Neuronal stem cell (in vitro differentiated cells): ENCODE results near the gene PHKB.

Experiments
- DNase-seq: peaks from one replicate; pipeline ENCODE4 v3.0.0-alpha.2; 2013; ENCODE audit warnings: low spot score
- H2AFZ ChIP-seq: one replicate; pipeline ENCODE4 v1.6.1; 2013; ENCODE audit warnings: mild to moderate bottlenecking, low read length, inconsistent platforms
- H2AK5ac ChIP-seq: 2 replicates; pipeline ENCODE4 v1.6.1; 2013; ENCODE audit warnings: low read depth, mild to moderate bottlenecking, inconsistent platforms, low read length, moderate library complexity, mixed read lengths
- H2BK120ac ChIP-seq: 2 replicates; pipeline ENCODE4 v1.6.1; 2013; ENCODE audit warnings: low read depth, mild to moderate bottlenecking, inconsistent platforms, low read length, moderate library complexity, mixed read lengths
- H2BK12ac ChIP-seq: one replicate; pipeline ENCODE4 v1.6.1; 2013; ENCODE audit warnings: low read length, inconsistent platforms
- H2BK15ac ChIP-seq: 2 replicates; pipeline ENCODE4 v1.6.1; 2013; ENCODE audit warnings: mild to moderate bottlenecking, low read length, inconsistent platforms, mixed read lengths
- H2BK5ac ChIP-seq: one replicate; pipeline ENCODE4 v1.6.1; 2013; ENCODE audit warnings: inconsistent platforms, mild to moderate bottlenecking, low read length, moderate library complexity
- H3K14ac ChIP-seq: one replicate; pipeline ENCODE4 v1.6.1; 2013; ENCODE audit warnings: low read length, inconsistent platforms
- H3K18ac ChIP-seq: 2 replicates; pipeline ENCODE4 v1.6.1; 2013; ENCODE audit warnings: low read length, inconsistent platforms
- H3K23ac ChIP-seq: 2 replicates; pipeline ENCODE4 v1.6.1; 2013; ENCODE audit warnings: low read depth, mild to moderate bottlenecking, mixed read lengths, low read length, inconsistent platforms; ENCODE audit not compliant: poor library complexity
- H3K27ac ChIP-seq: replicated peaks from 3 replicates; pipeline ENCODE4 v1.5.1; 2013; ENCODE audit warnings: low read length, inconsistent platforms
- H3K27me3 ChIP-seq, 3 experiments: 2 replicates each; pipeline ENCODE4 v1.6.1; 2013; ENCODE audit warnings: low read length in 3 of 3, mild to moderate bottlenecking in 2 of 3, inconsistent platforms in 1 of 3, low read depth in 1 of 3, mixed read lengths in 1 of 3, moderate library complexity in 1 of 3; ENCODE audit not compliant: control insufficient read depth in 3 of 3, insufficient read depth in 3 of 3
- H3K36me3 ChIP-seq, 2 donors: replicated peaks in 1 of 2; 2 replicates each; pipeline ENCODE4 v1.6.1; 2013; ENCODE audit warnings: low read length in 2 of 2; ENCODE audit not compliant: control insufficient read depth in 2 of 2, insufficient read depth in 2 of 2
- H3K4ac ChIP-seq: 2 replicates; pipeline ENCODE4 v1.6.1; 2013; ENCODE audit warnings: inconsistent platforms, mild to moderate bottlenecking, low read length, moderate library complexity
- H3K4me1 ChIP-seq, 2 donors: 1 replicate in 1 of 2; 2 replicates in 1 of 2; pipeline ENCODE4 v1.6.1; 2013; ENCODE audit warnings: low read length in 2 of 2, low read depth in 1 of 2; ENCODE audit not compliant: control insufficient read depth in 2 of 2, insufficient read depth in 1 of 2
- H3K4me2 ChIP-seq: one replicate; pipeline ENCODE4 v1.6.1; 2013; ENCODE audit warnings: mild to moderate bottlenecking, low read length, inconsistent platforms; ENCODE audit not compliant: insufficient read depth, poor library complexity, severe bottlenecking
- H3K4me3 ChIP-seq, 2 donors: 2 replicates each; pipeline ENCODE4 v1.5.1; 2013; ENCODE audit warnings: low read length in 2 of 2, mild to moderate bottlenecking in 2 of 2, inconsistent platforms in 1 of 2, moderate library complexity in 1 of 2
- H3K79me1 ChIP-seq: one replicate; pipeline ENCODE4 v1.6.1; 2013; ENCODE audit warnings: low read depth, mild to moderate bottlenecking, inconsistent platforms, low read length, moderate library complexity
- H3K9ac ChIP-seq: one replicate; pipeline ENCODE4 v1.6.1; 2013; ENCODE audit warnings: mild to moderate bottlenecking, low read depth, low read length, inconsistent platforms; ENCODE audit not compliant: poor library complexity
- H3K9me3 ChIP-seq, 2 donors: replicated peaks in 1 of 2; 2 replicates each; pipeline versions ENCODE3 to v1.6.1; 2013; ENCODE audit warnings: low read length in 2 of 2, mild to moderate bottlenecking in 2 of 2, inconsistent platforms in 1 of 2, low read depth in 1 of 2, mixed read lengths in 1 of 2, moderate library complexity in 1 of 2; ENCODE audit not compliant: control insufficient read depth in 2 of 2, insufficient read depth in 1 of 2
- H4K8ac ChIP-seq: one replicate; pipeline ENCODE4 v1.6.1; 2013; ENCODE audit warnings: low read depth, mild to moderate bottlenecking, inconsistent platforms, low read length, moderate library complexity
- H4K91ac ChIP-seq: one replicate; pipeline ENCODE4 v1.6.1; 2013; ENCODE audit warnings: low read length, low read depth, mild to moderate bottlenecking, inconsistent platforms; ENCODE audit not compliant: poor library complexity
- WGBS, 2 donors: extraction: QIAGEN DNeasy Blood & Tissue Kit; methylation state at CpG; one replicate each; pipeline ENCODE4 v1.1.7; 2013; ENCODE audit warnings: missing lambda C conversion rate in 2 of 2, mixed read lengths in 1 of 2; ENCODE audit not compliant: insufficient read length in 2 of 2, insufficient replicate concordance in 1 of 2; ENCODE audit errors: extremely low coverage in 2 of 2; 5-methylcytosine and 5-hydroxymethylcytosine counted together

The PHKB gene

GRCh38 chr16:47724115-47724785 is 263.1 kb downstream of the PHKB start:
- H3K18ac ChIP-seq, result no peak overlapping the region
- H4K91ac ChIP-seq, result no peak overlapping the region
- H3K4me1 ChIP-seq, result no peaks in the 10 kb centered on the region
- H3K4me3 ChIP-seq, result no peak overlapping the region
- no peak for DNase-seq
- H3K14ac ChIP-seq, result no peak overlapping the region
- H2BK12ac ChIP-seq, result no peak overlapping the region
- H2BK120ac ChIP-seq, result no peak overlapping the region
- no peak overlapping the region for H3K9ac ChIP-seq
- no peaks in the 10 kb centered on the region for H3K27me3 ChIP-seq
- no peak overlapping the region for H3K4ac ChIP-seq
- no CpG with 5 or more reads among the region's 5 CpGs for WGBS, 2 donors
- no peak overlapping the region for H2AFZ ChIP-seq
- no peak overlapping the region for H2BK15ac ChIP-seq
- H2BK5ac ChIP-seq, result no peak overlapping the region
- H3K79me1 ChIP-seq, result no peaks in the 10 kb centered on the region
- H4K8ac ChIP-seq, result no peak overlapping the region
- H2AK5ac ChIP-seq, result no peak overlapping the region
- no peaks in the 10 kb centered on the region for H3K36me3 ChIP-seq
- H3K4me2 ChIP-seq, result no peak overlapping the region
- H3K27ac ChIP-seq, result no peak overlapping the region
- H3K9me3 ChIP-seq, result no peaks in the 10 kb centered on the region
- H3K23ac ChIP-seq, result no peak overlapping the region

- Histone ChIP-seq H3K9me3 (no peaks in the 10 kb centered on the region), H2BK5ac (no peak overlapping the region), H4K91ac (no peak overlapping the region), H2AK5ac (no peak overlapping the region), H3K9ac (no peak overlapping the region), H3K36me3 (no peaks in the 10 kb centered on the region), H3K14ac (no peak overlapping the region), H4K8ac (no peak overlapping the region), H3K79me1 (no peaks in the 10 kb centered on the region), H2BK12ac (no peak overlapping the region), H3K4ac (no peak overlapping the region), H3K4me3 (no peak overlapping the region), H3K27me3 (no peaks in the 10 kb centered on the region), H3K4me1 (no peaks in the 10 kb centered on the region), H2AFZ (no peak overlapping the region), H3K27ac (no peak overlapping the region), H2BK15ac (no peak overlapping the region), H3K23ac (no peak overlapping the region), H2BK120ac (no peak overlapping the region), H3K4me2 (no peak overlapping the region), H3K18ac (no peak overlapping the region)
- no CpG with 5 or more reads among the region's 9 CpGs for WGBS, 2 donors
- DNase-seq, result no peak
Measured at GRCh38 chr16:47725188-47725695, 264.1 kb downstream of the PHKB start.

- no peaks in the 10 kb centered on the region for H3K4me1 ChIP-seq
- no peak overlapping the region for H3K18ac ChIP-seq
- no peaks in the 10 kb centered on the region for H3K79me1 ChIP-seq
Measured at GRCh38 chr16:47726031-47726675, 265.0 kb downstream of the PHKB start.

GRCh38 chr16:47727131-47727530 is 266.0 kb downstream of the PHKB start:
- Histone ChIP-seq H3K4ac (no peak overlapping the region), H3K9me3 (no peaks in the 10 kb centered on the region), H2BK5ac (no peak overlapping the region), H3K18ac (no peak overlapping the region), H3K23ac (no peak overlapping the region), H4K8ac (no peak overlapping the region), H2BK120ac (no peak overlapping the region), H2AFZ (no peak overlapping the region), H3K9ac (no peak overlapping the region), H3K27me3 (no peaks in the 10 kb centered on the region), H3K4me2 (no peak overlapping the region), H3K4me3 (no peak overlapping the region), H3K14ac (no peak overlapping the region), H3K27ac (no peak overlapping the region), H3K79me1 (no peaks in the 10 kb centered on the region), H2BK15ac (no peak overlapping the region), H4K91ac (no peak overlapping the region), H2AK5ac (no peak overlapping the region), H3K4me1 (no peaks in the 10 kb centered on the region), H2BK12ac (no peak overlapping the region), H3K36me3 (no peaks in the 10 kb centered on the region)
- no peak for DNase-seq
- WGBS, 2 donors, result no CpG with 5 or more reads among the region's 6 CpGs

More at GRCh38 chr16:47726031-47726675, 265.0 kb downstream of the PHKB start:
- H2BK5ac ChIP-seq, result no peak overlapping the region
- no peak overlapping the region for H2BK12ac ChIP-seq
- DNase-seq, result no peak
- H2BK120ac ChIP-seq, result no peak overlapping the region
- H3K4me3 ChIP-seq, result no peak overlapping the region
- no peak overlapping the region for H3K4me2 ChIP-seq
- no peak overlapping the region for H4K91ac ChIP-seq
- no CpG with 5 or more reads among the region's 8 CpGs for WGBS, 2 donors
- no peaks in the 10 kb centered on the region for H3K9me3 ChIP-seq
- no peak overlapping the region for H3K14ac ChIP-seq
- no peak overlapping the region for H4K8ac ChIP-seq
- H3K4ac ChIP-seq, result no peak overlapping the region
- no peaks in the 10 kb centered on the region for H3K36me3 ChIP-seq
- H2BK15ac ChIP-seq, result no peak overlapping the region
- no peak overlapping the region for H3K23ac ChIP-seq
- H2AFZ ChIP-seq, result no peak overlapping the region
- no peak overlapping the region for H3K27ac ChIP-seq
- H2AK5ac ChIP-seq, result no peak overlapping the region
- H3K27me3 ChIP-seq, result no peaks in the 10 kb centered on the region
- H3K9ac ChIP-seq, result no peak overlapping the region
